OCI-LY7 (cell line): Measurements from ENCODE around the gene GRIK2. TPM values are rescaled to one million over a fixed set of nuclear protein-coding genes. Genes with fewer than 3 reads are reported as not detected.

Experiments
- BruUV-seq: library from RNA; stranded (reverse); fragments of 400-500 nt; replicated peaks from 2 replicates; lab custom pipeline; 2021; lab: Mats Ljungman, UMichigan
- CTCF ChIA-PET: fragments of 300-600 bp; sonication (Branson Sonifier 250); formaldehyde crosslinking; loops from one replicate; lab custom pipeline; 2022; ENCODE audit warnings: antibody characterized with exemption; ENCODE audit not compliant: unreplicated experiment; lab: Charles Lee
- POLR2A ChIA-PET: fragments of 300-600 bp; sonication (Branson Sonifier 250); formaldehyde crosslinking; loops from one replicate; lab custom pipeline; 2022; ENCODE audit warnings: antibody characterized with exemption; lab: Charles Lee
- DNase-seq: peaks from one replicate; pipeline ENCODE4 v3.0.0-alpha.2; 2015; ENCODE audit warnings: low spot score
- H2AFZ ChIP-seq: fragments of 200-600 bp; sonication (generic), shearing (Covaris generic); 2 replicates; pipeline ENCODE4 v1.6.1; 2014; ENCODE audit warnings: mild to moderate bottlenecking, antibody characterized with exemption, low read length, moderate library complexity
- H3K27ac ChIP-seq: fragments of 200-600 bp; sonication (generic); 2 replicates; pipeline ENCODE4 v1.5.1; 2014; ENCODE audit warnings: mixed run types, low read depth, mild to moderate bottlenecking, moderate library complexity, low read length, inconsistent platforms; ENCODE audit not compliant: poor library complexity, severe bottlenecking
- H3K36me3 ChIP-seq: fragments of 200-600 bp; sonication (generic); 2 replicates; pipeline ENCODE4 v1.6.1; 2014; ENCODE audit warnings: mild to moderate bottlenecking, antibody characterized with exemption, low read length, moderate library complexity, mixed read lengths; ENCODE audit not compliant: insufficient read depth
- H3K4me1 ChIP-seq: fragments of 200-600 bp; sonication (generic); 2 replicates; pipeline ENCODE4 v1.5.1; 2014; ENCODE audit warnings: mild to moderate bottlenecking, low read length; ENCODE audit not compliant: insufficient read depth, poor library complexity, severe bottlenecking
- H3K4me2 ChIP-seq: fragments of 200-600 bp; sonication (generic); 2 replicates; pipeline ENCODE4 v1.6.1; 2014; ENCODE audit warnings: mild to moderate bottlenecking, low read length
- H3K4me3 ChIP-seq: fragments of 200-600 bp; sonication (generic); 2 replicates; pipeline ENCODE4 v1.5.1; 2014; ENCODE audit warnings: mild to moderate bottlenecking, low read depth, low read length; ENCODE audit not compliant: poor library complexity, severe bottlenecking
- H3K79me2 ChIP-seq: fragments of 200-600 bp; sonication (generic); 2 replicates; pipeline ENCODE4 v1.6.1; 2016; ENCODE audit warnings: low read depth, mild to moderate bottlenecking, low read length, moderate library complexity, mixed read lengths; ENCODE audit not compliant: insufficient read depth
- H3K9me2 ChIP-seq: fragments of 200-600 bp; sonication (generic); 2 replicates; pipeline ENCODE4 v1.6.1; 2016; ENCODE audit warnings: mild to moderate bottlenecking, low read length, mixed read lengths; ENCODE audit not compliant: insufficient read depth
- H3K9me3 ChIP-seq: fragments of 200-600 bp; sonication (generic); 2 replicates; pipeline ENCODE4 v1.6.1; 2014; ENCODE audit warnings: mild to moderate bottlenecking, mixed run types, low read length, mixed read lengths
- H4K20me1 ChIP-seq: fragments of 200-600 bp; sonication (generic); 2 replicates; pipeline ENCODE4 v1.6.1; 2014; ENCODE audit warnings: mild to moderate bottlenecking, antibody characterized with exemption, low read length, moderate library complexity, mixed read lengths; ENCODE audit not compliant: insufficient read depth
- EZH2phosphoT487 ChIP-seq: fragments of 200-600 bp; sonication (generic); IDR thresholded peaks from 2 replicates; pipeline ENCODE4 v1.6.1; 2018; ENCODE audit warnings: low read depth, borderline replicate concordance, mild to moderate bottlenecking, mixed run types, antibody characterized with exemption, low read length, moderate library complexity, mixed read lengths
- intact Hi-C: fragments of 100-400 bp; cut with micrococcal nuclease; formaldehyde crosslinking; loops from one replicate; pipeline ENCODE4 v1.10.0; 2022; ENCODE audit not compliant: unreplicated experiment
- total RNA-seq, 2 experiments: library from RNA; depleted of rRNA in 1 of 2; stranded (reverse); fragments of >200 nt in 1 of 2; shearing (Covaris generic) in 1 of 2; gene quantifications; 2 replicates each; pipeline ENCODE4 v1.2.3, GENCODE V29; 2014 to 2022
- TF ChIP-seq, protein P1 (sequence below): fragments of 200-600 bp; sonication (generic); conservative IDR thresholded peaks from 2 replicates; pipeline ENCODE4 v1.5.1; 2014; ENCODE audit warnings: mild to moderate bottlenecking, antibody characterized with exemption, low read length, moderate library complexity, mixed read lengths

GRIK2 gene
- total RNA-seq, 2 experiments from 2014 or later = not detected

DNA sequence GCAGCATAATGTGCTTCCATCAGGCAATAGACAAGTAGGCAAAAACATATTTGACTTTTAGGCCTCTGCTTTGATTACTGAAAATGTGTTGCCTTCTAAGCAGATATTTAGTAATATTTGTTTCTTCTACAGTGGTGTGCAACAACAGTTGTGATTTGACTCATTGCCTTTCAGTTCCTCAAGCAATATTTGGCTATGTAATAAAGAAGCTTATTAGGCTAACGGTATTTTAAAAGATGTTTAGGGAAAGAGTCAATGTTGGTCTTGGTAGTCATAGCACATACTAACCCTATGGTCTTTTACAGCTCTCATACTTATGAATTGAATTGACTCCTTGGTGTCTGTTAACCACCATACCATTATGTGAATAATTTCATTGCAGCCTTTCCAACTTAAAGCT, 124.1 kb downstream of the GRIK2 start:
- Histone ChIP-seq H3K9me3 (no peaks in the 10 kb centered on the region), H3K79me2 (no peaks in the 10 kb centered on the region), H3K4me1 (no peaks in the 10 kb centered on the region), H3K9me2 (no peaks in the 10 kb centered on the region), H4K20me1 (no peaks in the 10 kb centered on the region), H3K36me3 (no peaks in the 10 kb centered on the region), H2AFZ (no peak overlapping the region), H3K27ac (no peak overlapping the region), H3K4me2 (no peak overlapping the region), H3K4me3 (no peak overlapping the region)
- TF ChIP-seq, protein P1, sequence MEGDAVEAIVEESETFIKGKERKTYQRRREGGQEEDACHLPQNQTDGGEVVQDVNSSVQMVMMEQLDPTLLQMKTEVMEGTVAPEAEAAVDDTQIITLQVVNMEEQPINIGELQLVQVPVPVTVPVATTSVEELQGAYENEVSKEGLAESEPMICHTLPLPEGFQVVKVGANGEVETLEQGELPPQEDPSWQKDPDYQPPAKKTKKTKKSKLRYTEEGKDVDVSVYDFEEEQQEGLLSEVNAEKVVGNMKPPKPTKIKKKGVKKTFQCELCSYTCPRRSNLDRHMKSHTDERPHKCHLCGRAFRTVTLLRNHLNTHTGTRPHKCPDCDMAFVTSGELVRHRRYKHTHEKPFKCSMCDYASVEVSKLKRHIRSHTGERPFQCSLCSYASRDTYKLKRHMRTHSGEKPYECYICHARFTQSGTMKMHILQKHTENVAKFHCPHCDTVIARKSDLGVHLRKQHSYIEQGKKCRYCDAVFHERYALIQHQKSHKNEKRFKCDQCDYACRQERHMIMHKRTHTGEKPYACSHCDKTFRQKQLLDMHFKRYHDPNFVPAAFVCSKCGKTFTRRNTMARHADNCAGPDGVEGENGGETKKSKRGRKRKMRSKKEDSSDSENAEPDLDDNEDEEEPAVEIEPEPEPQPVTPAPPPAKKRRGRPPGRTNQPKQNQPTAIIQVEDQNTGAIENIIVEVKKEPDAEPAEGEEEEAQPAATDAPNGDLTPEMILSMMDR = no peak
- TF ChIP-seq EZH2phosphoT487 = no peak
- ChIA-PET POLR2A (interaction anchor here (0.6 to 0.9 kb wide), 5 partner anchors 10 to 1474 kb away, joined by 3 read pairs; no protein-coding TSS in a partner anchor), CTCF (interaction anchor here (0.5 kb wide), 1 partner anchor 8 kb away, joined by 5 read pairs; no protein-coding TSS in a partner anchor)
- no TSS peak for BruUV-seq
- no peak for DNase-seq
- intact Hi-C loops = no loop called here

DNA sequence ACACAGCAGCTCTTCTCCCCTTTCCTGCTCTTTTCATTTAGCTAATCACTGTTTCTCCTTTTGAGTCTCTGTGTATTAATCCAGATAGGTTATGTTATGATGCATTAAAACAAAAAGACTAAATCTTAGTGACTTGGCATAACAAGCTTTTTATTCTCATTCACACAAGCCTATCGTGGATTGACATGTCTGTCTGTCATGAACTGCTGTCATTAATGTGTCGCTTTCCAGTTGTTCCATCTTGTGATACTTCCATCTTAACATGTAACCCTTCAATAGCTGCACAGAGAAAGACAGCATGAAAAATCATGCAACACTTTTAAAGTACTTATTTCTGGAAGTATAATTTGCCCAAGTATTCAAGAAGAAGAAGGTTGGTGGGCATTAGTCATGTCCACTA, 128.7 kb downstream of the GRIK2 start:
- H2AFZ ChIP-seq = no peak overlapping the region
- no peaks in the 10 kb centered on the region for H3K79me2 ChIP-seq
- TF ChIP-seq, protein P1 = no peak
- no peak for TF ChIP-seq EZH2phosphoT487
- intact Hi-C loops = no loop called here
- H3K27ac ChIP-seq = no peak overlapping the region
- BruUV-seq = no TSS peak
- no peak overlapping the region for H3K4me2 ChIP-seq
- H3K36me3 ChIP-seq = no peaks in the 10 kb centered on the region
- no peaks in the 10 kb centered on the region for H3K9me2 ChIP-seq
- POLR2A ChIA-PET = interaction anchor here (0.6 kb wide), 2 partner anchors 10 to 12 kb away, joined by 3 read pairs; no protein-coding TSS in a partner anchor
- H3K4me3 ChIP-seq = no peak overlapping the region
- no peaks in the 10 kb centered on the region for H3K4me1 ChIP-seq
- CTCF ChIA-PET = no interaction called here
- H4K20me1 ChIP-seq = no peaks in the 10 kb centered on the region
- H3K9me3 ChIP-seq = no peaks in the 10 kb centered on the region
- no peak for DNase-seq

GRCh38 chr6:101527467-101527866, 134.0 kb downstream of the GRIK2 start:
- Histone ChIP-seq H3K4me3 (no peak overlapping the region), H3K36me3 (no peaks in the 10 kb centered on the region), H3K27ac (no peak overlapping the region), H3K9me2 (no peaks in the 10 kb centered on the region), H2AFZ (no peak overlapping the region), H3K4me1 (no peaks in the 10 kb centered on the region), H3K4me2 (no peak overlapping the region), H4K20me1 (no peaks in the 10 kb centered on the region), H3K9me3 (no peaks in the 10 kb centered on the region), H3K79me2 (no peaks in the 10 kb centered on the region)
- CTCF ChIA-PET = no interaction called here
- TF ChIP-seq, protein P1 = no peak
- no peak for TF ChIP-seq EZH2phosphoT487
- intact Hi-C loops = no loop called here
- POLR2A ChIA-PET = no interaction called here
- BruUV-seq = no TSS peak
- no peak for DNase-seq
